IMR-90 (cell line): ENCODE measurements around the gene EFNA5. TPM values are rescaled to one million over a fixed set of nuclear protein-coding genes. Genes with fewer than 3 reads are reported as not detected.

Experiments
- ATAC-seq: fragments of 200-7000 bp; cut with Tn5 transposase; 2 replicates; pipeline ENCODE4 v1.9.1; 2020; ENCODE audit warnings: low read depth, mild to moderate bottlenecking, moderate library complexity
- BruUV-seq: library from RNA; stranded (reverse); fragments of 400-500 nt; replicated peaks from 2 replicates; lab custom pipeline; 2021; lab: Mats Ljungman, UMichigan
- CTCF ChIA-PET: fragments of 300-600 bp; formaldehyde crosslinking; extraction: SDS; loops from one replicate; lab custom pipeline; 2021; ENCODE audit warnings: antibody characterized with exemption; lab: Yijun Ruan, JAX
- POLR2A ChIA-PET: fragments of 300-600 bp; sonication (Branson Sonifier 250); formaldehyde crosslinking; loops from one replicate; lab custom pipeline; 2022; ENCODE audit warnings: antibody characterized with exemption; ENCODE audit not compliant: unreplicated experiment; lab: Charles Lee
- DNase-seq: peaks from one replicate; pipeline ENCODE4 v3.0.0; 2013
- H2AFZ ChIP-seq: replicated peaks from 2 replicates; pipeline ENCODE3; 2013; ENCODE audit warnings: low read length, mild to moderate bottlenecking; ENCODE audit not compliant: poor library complexity
- H2AK5ac ChIP-seq: 2 replicates; pipeline ENCODE4 v1.6.1; 2013; ENCODE audit warnings: low read depth, low read length, inconsistent platforms
- H2AK9ac ChIP-seq: replicated peaks from 2 replicates; pipeline ENCODE3; 2013; ENCODE audit warnings: mild to moderate bottlenecking, low read depth, low read length, moderate library complexity; ENCODE audit not compliant: poor library complexity
- H2BK120ac ChIP-seq: 2 replicates; pipeline ENCODE4 v1.6.1; 2013; ENCODE audit warnings: low read depth, low read length, inconsistent platforms
- H2BK15ac ChIP-seq: 3 replicates; pipeline ENCODE4 v1.6.1; 2013; ENCODE audit warnings: low read depth, low read length, inconsistent platforms
- H2BK20ac ChIP-seq: 2 replicates; pipeline ENCODE4 v1.6.1; 2013; ENCODE audit warnings: low read depth, mild to moderate bottlenecking, inconsistent platforms, low read length, moderate library complexity
- H2BK5ac ChIP-seq: 2 replicates; pipeline ENCODE4 v1.6.1; 2013; ENCODE audit warnings: mild to moderate bottlenecking, low read depth, low read length, inconsistent platforms; ENCODE audit not compliant: poor library complexity, severe bottlenecking
- H3K14ac ChIP-seq: replicated peaks from 2 replicates; pipeline ENCODE4 v1.6.1; 2013; ENCODE audit warnings: low read depth, low read length, inconsistent platforms
- H3K18ac ChIP-seq: 2 replicates; pipeline ENCODE4 v1.6.1; 2013; ENCODE audit warnings: low read depth, low read length, control low read depth
- H3K23ac ChIP-seq: 2 replicates; pipeline ENCODE4 v1.6.1; 2013; ENCODE audit warnings: low read depth, low read length, inconsistent platforms
- H3K27ac ChIP-seq: 2 replicates; pipeline ENCODE4 v1.5.1; 2013; ENCODE audit warnings: mild to moderate bottlenecking, control low read depth, low read length; ENCODE audit not compliant: insufficient read depth
- H3K27me3 ChIP-seq: 2 replicates; pipeline ENCODE4 v1.6.1; 2013; ENCODE audit warnings: low read length; ENCODE audit not compliant: control insufficient read depth, insufficient read depth
- H3K36me3 ChIP-seq: 2 replicates; pipeline ENCODE4 v1.6.1; 2013; ENCODE audit warnings: low read length, mixed read lengths; ENCODE audit not compliant: control insufficient read depth, insufficient read depth
- H3K4ac ChIP-seq: 2 replicates; pipeline ENCODE4 v1.6.1; 2013; ENCODE audit warnings: low read depth, low read length, inconsistent platforms
- H3K4me1 ChIP-seq: 2 replicates; pipeline ENCODE4 v1.6.1; 2013; ENCODE audit warnings: low read length, mixed read lengths; ENCODE audit not compliant: control insufficient read depth, insufficient read depth
- H3K4me2 ChIP-seq: 2 replicates; pipeline ENCODE4 v1.6.1; 2013; ENCODE audit warnings: low read depth, mild to moderate bottlenecking, control low read depth, low read length, moderate library complexity
- H3K4me3 ChIP-seq: 2 replicates; pipeline ENCODE4 v1.5.1; 2013; ENCODE audit warnings: low read depth, mild to moderate bottlenecking, control low read depth, low read length, moderate library complexity; ENCODE audit not compliant: insufficient read depth
- H3K56ac ChIP-seq: 2 replicates; pipeline ENCODE4 v1.6.1; 2013; ENCODE audit warnings: low read length, inconsistent platforms; ENCODE audit not compliant: insufficient read depth; ENCODE audit errors: extremely low read depth
- H3K79me1 ChIP-seq, 2 experiments: 2 replicates each; pipeline ENCODE4 v1.6.1; 2013; ENCODE audit warnings: low read length in 2 of 2, inconsistent platforms in 1 of 2, low read depth in 1 of 2
- H3K9ac ChIP-seq: 2 replicates; pipeline ENCODE4 v1.6.1; 2013; ENCODE audit warnings: low read depth, low read length, control low read depth
- H3K9me1 ChIP-seq: 2 replicates; pipeline ENCODE4 v1.6.1; 2013; ENCODE audit warnings: low read length, inconsistent platforms; ENCODE audit not compliant: insufficient read depth
- H3K9me3 ChIP-seq: 2 replicates; pipeline ENCODE4 v1.6.1; 2013; ENCODE audit warnings: low read length; ENCODE audit not compliant: control insufficient read depth, insufficient read depth
- H4K20me1 ChIP-seq: 2 replicates; pipeline ENCODE4 v1.6.1; 2013; ENCODE audit warnings: low read length, inconsistent platforms; ENCODE audit not compliant: insufficient read depth
- H4K5ac ChIP-seq: 2 replicates; pipeline ENCODE4 v1.6.1; 2013; ENCODE audit warnings: mild to moderate bottlenecking, low read depth, low read length, control low read depth
- H4K8ac ChIP-seq, 2 experiments: 2 replicates each; pipeline ENCODE4 v1.6.1; 2013; ENCODE audit warnings: low read depth in 2 of 2, low read length in 2 of 2, control low read depth in 1 of 2, inconsistent platforms in 1 of 2
- H4K91ac ChIP-seq: 2 replicates; pipeline ENCODE4 v1.6.1; 2013; ENCODE audit warnings: low read depth, low read length, inconsistent platforms; ENCODE audit not compliant: insufficient read depth
- BHLHE40 ChIP-seq: fragments of 150-350 bp; IDR thresholded peaks from 2 replicates; pipeline ENCODE4 v1.6.1; 2016; ENCODE audit warnings: mild to moderate bottlenecking, low read depth, low read length
- CHD1 ChIP-seq: IDR thresholded peaks from 2 replicates; pipeline ENCODE4 v1.6.1; 2012; ENCODE audit warnings: low read depth, low read length, improper control_type of control experiment
- FOS ChIP-seq: fragments of 150-350 bp; IDR thresholded peaks from 2 replicates; pipeline ENCODE4 v1.6.1; 2016; ENCODE audit warnings: low read depth, low read length
- MAFK ChIP-seq: IDR thresholded peaks from 2 replicates; pipeline ENCODE4 v1.6.1; 2012; ENCODE audit warnings: low read depth, low read length, improper control_type of control experiment
- MAZ ChIP-seq: IDR thresholded peaks from 2 replicates; pipeline ENCODE4 v1.6.1; 2012; ENCODE audit warnings: low read depth, mild to moderate bottlenecking, low read length, improper control_type of control experiment, moderate library complexity, borderline replicate concordance
- NFE2L2 ChIP-seq: fragments of 150-350 bp; IDR thresholded peaks from 2 replicates; pipeline ENCODE4 v1.6.1; 2016; ENCODE audit warnings: low read depth, mild to moderate bottlenecking, low read length
- RFX5 ChIP-seq: IDR thresholded peaks from 2 replicates; pipeline ENCODE4 v1.8.0; 2012; ENCODE audit warnings: low read depth, mild to moderate bottlenecking, low read length, moderate library complexity
- SMC3 ChIP-seq: fragments of 150-350 bp; IDR thresholded peaks from 2 replicates; pipeline ENCODE4 v1.6.1; 2016; ENCODE audit warnings: low read depth, mild to moderate bottlenecking, antibody characterized with exemption, low read length, moderate library complexity
- WGBS, 2 experiments: methylation state at CpG; one replicate each; pipeline versions ENCODE4 v1.1.5 to v1.1.7; 2013; ENCODE audit warnings: missing lambda C conversion rate in 2 of 2; ENCODE audit not compliant: insufficient read length in 1 of 2; ENCODE audit errors: extremely low coverage in 2 of 2; 5-methylcytosine and 5-hydroxymethylcytosine counted together
- dilution Hi-C: fragments of 300-500 bp; cut with HindIII; formaldehyde crosslinking; loops from one replicate; pipeline ENCODE4 v1.14.3; 2018; ENCODE audit warnings: low sequenced_read_pairs; ENCODE audit not compliant: unreplicated experiment
- in situ Hi-C: fragments of 300-500 bp; cut with MboI; formaldehyde crosslinking; loops from 3 replicates; pipeline ENCODE4 v1.14.3; 2019; ENCODE audit warnings: low sequenced_read_pairs, inconsistent platforms, mixed read lengths
- intact Hi-C: fragments of 100-400 bp; cut with micrococcal nuclease; formaldehyde crosslinking; loops from 2 replicates; pipeline ENCODE4 v1.10.0; 2022
- polyA plus RNA-seq, 3 experiments: library from polyadenylated mRNA; depleted of rRNA; stranded (reverse); fragments of >200 nt; gene quantifications; 2 replicates each; pipeline ENCODE4 v1.2.3, GENCODE V29; 2012; ENCODE audit warnings: low replicate concordance in 1 of 3
- total RNA-seq: library from RNA; depleted of rRNA; stranded (reverse); fragments of >200 nt; gene quantifications from 2 replicates; pipeline ENCODE4 v1.2.3, GENCODE V29; 2012
- TF ChIP-seq, protein P1 (sequence below): fragments of 150-350 bp; IDR thresholded peaks from 2 replicates; pipeline ENCODE4 v1.6.1; 2016; ENCODE audit warnings: low read depth, mild to moderate bottlenecking, low read length, moderate library complexity, borderline replicate concordance
- TF ChIP-seq, protein P2 (sequence below): conservative IDR thresholded peaks from 2 replicates; pipeline ENCODE4 v1.5.1; 2012; ENCODE audit warnings: mild to moderate bottlenecking, low read depth, low read length, improper control_type of control experiment

EFNA5 gene
- total and polyA plus RNA-seq, 2 of the 4 experiments (the other 2 are of a cell fraction), result 1.5 to 1.6 TPM

DNA sequence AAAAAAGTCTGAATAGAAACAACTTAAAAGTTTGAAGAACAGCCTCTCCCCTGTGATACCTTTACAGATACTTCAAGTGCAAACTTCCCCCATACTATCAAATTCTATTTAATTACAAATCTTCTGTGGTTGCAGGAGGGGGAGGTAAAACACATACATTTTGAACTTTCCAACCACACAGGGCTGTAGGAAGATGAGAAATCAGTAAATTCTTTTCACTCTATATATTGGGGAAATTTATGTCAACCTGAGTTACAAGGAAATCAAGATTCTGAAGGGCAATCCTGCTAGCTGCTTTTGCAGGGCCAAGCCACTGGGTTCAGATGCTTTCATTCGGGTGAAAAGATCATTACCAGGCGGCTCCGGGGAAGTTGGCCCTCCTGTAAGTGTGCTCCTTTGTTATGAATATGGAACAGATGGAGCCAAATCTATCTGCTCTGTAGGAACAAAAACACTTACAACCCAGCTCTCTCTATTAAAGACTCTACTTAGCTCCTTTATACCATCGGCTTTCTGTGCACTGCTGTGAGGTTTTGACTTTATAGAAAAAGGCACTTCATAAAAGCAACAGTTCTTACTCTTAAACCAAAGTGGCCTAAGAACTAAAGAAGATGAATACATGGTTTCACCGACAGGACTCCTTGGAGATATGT, 269.1 kb downstream of the EFNA5 start:
- Histone ChIP-seq H2AK5ac (no peak overlapping the region), H3K4me2 (no peak overlapping the region), H2BK120ac (no peak overlapping the region), H3K27ac (no peak overlapping the region), H2BK15ac (no peak overlapping the region), H2AFZ (no peak overlapping the region), H3K23ac (no peak overlapping the region), H4K20me1 (no peaks in the 10 kb centered on the region), H3K56ac (no peak overlapping the region), H3K9me3 (no peaks in the 10 kb centered on the region), H4K8ac (no peak overlapping the region), H2AK9ac (peak overlapping the region; percentile 50), H3K36me3 (no peaks in the 10 kb centered on the region), H3K4me1 (no peaks in the 10 kb centered on the region), H3K4me3 (no peak overlapping the region), H2BK5ac (no peak overlapping the region), H3K27me3 (no peaks in the 10 kb centered on the region), H3K79me1 (no peaks in the 10 kb centered on the region), H3K9me1 (no peaks in the 10 kb centered on the region), H3K18ac (no peak overlapping the region), H3K14ac (no peak overlapping the region), H4K5ac (no peak overlapping the region), H4K91ac (no peak overlapping the region), H3K9ac (no peak overlapping the region), H2BK20ac (no peak overlapping the region), H3K4ac (no peak overlapping the region)
- ChIA-PET POLR2A (no interaction called here), CTCF (no interaction called here)
- intact Hi-C loops (no loop called here), dilution Hi-C loops (no loop called here), in situ Hi-C loops (no loop called here)
- DNase-seq (no peak), ATAC-seq (no peak)
- no TSS peak for BruUV-seq
- TF ChIP-seq RFX5, result no peak
- TF ChIP-seq MAZ, result no peak
- TF ChIP-seq CHD1, result no peak
- TF ChIP-seq MAFK, result no peak
- no peak for TF ChIP-seq SMC3
- TF ChIP-seq, protein P1, sequence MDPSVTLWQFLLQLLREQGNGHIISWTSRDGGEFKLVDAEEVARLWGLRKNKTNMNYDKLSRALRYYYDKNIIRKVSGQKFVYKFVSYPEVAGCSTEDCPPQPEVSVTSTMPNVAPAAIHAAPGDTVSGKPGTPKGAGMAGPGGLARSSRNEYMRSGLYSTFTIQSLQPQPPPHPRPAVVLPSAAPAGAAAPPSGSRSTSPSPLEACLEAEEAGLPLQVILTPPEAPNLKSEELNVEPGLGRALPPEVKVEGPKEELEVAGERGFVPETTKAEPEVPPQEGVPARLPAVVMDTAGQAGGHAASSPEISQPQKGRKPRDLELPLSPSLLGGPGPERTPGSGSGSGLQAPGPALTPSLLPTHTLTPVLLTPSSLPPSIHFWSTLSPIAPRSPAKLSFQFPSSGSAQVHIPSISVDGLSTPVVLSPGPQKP, result no peak
- TF ChIP-seq BHLHE40, result no peak
- TF ChIP-seq, protein P2, sequence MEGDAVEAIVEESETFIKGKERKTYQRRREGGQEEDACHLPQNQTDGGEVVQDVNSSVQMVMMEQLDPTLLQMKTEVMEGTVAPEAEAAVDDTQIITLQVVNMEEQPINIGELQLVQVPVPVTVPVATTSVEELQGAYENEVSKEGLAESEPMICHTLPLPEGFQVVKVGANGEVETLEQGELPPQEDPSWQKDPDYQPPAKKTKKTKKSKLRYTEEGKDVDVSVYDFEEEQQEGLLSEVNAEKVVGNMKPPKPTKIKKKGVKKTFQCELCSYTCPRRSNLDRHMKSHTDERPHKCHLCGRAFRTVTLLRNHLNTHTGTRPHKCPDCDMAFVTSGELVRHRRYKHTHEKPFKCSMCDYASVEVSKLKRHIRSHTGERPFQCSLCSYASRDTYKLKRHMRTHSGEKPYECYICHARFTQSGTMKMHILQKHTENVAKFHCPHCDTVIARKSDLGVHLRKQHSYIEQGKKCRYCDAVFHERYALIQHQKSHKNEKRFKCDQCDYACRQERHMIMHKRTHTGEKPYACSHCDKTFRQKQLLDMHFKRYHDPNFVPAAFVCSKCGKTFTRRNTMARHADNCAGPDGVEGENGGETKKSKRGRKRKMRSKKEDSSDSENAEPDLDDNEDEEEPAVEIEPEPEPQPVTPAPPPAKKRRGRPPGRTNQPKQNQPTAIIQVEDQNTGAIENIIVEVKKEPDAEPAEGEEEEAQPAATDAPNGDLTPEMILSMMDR, result no peak
- no peak for TF ChIP-seq NFE2L2
- TF ChIP-seq FOS, result no peak
- WGBS, 2 experiments, result no CpG with 5 or more reads among the region's 5 CpGs
